ENCODE measurements around the gene RSPO3.

DNA sequence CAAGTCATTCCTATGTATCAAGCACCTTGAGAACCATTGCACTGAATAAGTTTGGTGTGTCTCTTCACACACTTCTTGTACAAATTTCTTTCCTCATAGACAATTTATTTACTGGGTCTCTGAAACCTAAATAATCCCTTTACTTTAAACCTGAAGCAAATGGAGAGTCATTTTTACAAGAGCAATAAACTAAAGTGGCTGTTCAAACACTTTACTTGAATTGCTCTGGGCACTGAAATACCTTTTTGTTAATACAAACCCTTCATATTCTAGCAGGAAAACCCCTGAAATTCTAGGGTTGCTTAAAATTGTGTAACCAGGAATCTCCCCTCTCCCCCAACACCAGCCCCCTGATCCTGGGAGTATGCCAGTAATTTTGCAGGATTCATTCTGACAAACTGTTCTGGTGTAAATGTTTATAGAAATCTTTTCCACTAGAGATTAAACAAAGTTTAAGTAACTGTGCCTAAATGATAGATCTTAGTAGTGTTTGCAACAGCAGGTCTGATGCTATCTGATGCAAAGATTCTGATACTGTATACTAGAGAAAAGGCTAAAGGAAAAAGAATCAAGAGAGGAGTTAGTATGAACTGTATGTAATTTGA lies 13.4 kb downstream of the RSPO3 start:
- TF ChIP-seq EZH2 (IDR thresholded peaks at IDR 0.05; ENCODE audit: insufficient read depth, poor library complexity, severe bottlenecking) (no peak), EZH2phosphoT487 (IDR thresholded peaks at IDR 0.05; ENCODE audit: insufficient read depth, low read depth) (no peak)

Data from GM23248 (cell line).